ENCODE results near the gene EIF3B.
A peak's percentile ranks its signal among the peaks of the same experiment; 100 is the strongest.
"Not testable (repeated sequence)": the region's sequence is repeated elsewhere in the genome, so short reads cannot be mapped to it uniquely, and the experiment has no call there.

EIF3B gene

DNA sequence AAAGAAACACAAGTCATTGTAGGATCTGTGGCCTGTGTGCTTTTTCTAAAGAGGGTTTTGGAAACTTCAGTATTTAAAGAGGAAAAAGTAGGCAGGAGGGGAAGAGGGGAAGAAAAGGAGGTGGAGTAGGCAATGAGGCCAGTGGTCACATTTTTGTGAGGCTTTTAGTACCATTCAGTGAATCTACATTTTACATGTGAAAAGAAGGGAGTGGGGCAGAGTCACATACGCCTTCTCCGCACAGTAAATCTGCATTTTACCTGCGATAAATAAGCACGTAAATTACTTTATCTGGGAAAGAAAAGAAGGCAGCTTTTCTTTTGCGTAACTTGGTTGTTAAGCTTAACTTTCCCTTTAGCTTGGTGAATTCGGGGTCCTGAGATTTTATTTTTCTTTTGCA is 62.0 kb downstream of the EIF3B start:
- H3K4me3 ChIP-seq = no peak overlapping the region
- no peak for DNase-seq (ENCODE audit: low spot score)
- TF ChIP-seq, protein P1, sequence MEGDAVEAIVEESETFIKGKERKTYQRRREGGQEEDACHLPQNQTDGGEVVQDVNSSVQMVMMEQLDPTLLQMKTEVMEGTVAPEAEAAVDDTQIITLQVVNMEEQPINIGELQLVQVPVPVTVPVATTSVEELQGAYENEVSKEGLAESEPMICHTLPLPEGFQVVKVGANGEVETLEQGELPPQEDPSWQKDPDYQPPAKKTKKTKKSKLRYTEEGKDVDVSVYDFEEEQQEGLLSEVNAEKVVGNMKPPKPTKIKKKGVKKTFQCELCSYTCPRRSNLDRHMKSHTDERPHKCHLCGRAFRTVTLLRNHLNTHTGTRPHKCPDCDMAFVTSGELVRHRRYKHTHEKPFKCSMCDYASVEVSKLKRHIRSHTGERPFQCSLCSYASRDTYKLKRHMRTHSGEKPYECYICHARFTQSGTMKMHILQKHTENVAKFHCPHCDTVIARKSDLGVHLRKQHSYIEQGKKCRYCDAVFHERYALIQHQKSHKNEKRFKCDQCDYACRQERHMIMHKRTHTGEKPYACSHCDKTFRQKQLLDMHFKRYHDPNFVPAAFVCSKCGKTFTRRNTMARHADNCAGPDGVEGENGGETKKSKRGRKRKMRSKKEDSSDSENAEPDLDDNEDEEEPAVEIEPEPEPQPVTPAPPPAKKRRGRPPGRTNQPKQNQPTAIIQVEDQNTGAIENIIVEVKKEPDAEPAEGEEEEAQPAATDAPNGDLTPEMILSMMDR (IDR thresholded peaks at IDR 0.05) = no peak

DNA sequence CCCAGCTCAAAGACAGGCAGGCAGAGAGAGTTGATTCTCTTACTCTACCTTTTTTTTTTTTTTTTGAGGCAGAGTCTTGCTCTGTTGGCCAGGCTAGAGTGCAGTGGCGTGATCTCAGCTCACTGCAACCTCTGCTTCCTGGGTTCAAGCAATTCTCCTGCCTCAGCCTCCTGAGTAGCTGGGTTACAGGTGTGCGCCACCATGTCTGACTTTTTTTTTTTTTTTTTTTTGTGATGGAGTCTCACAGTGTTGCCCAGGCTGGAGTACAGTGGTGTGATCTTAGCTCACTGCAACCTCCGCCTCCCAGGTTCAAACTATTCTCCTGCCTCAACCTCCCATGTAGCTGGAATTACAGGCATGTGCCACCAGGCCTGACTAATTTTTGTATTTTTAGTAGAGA is 62.6 kb downstream of the EIF3B start:
- not testable (repeated sequence) for DNase-seq (ENCODE audit: low spot score); H3K4me3 ChIP-seq; H3K27ac ChIP-seq

More for the DNA sequence above, 62.0 kb downstream of the EIF3B start:
- no peak overlapping the region for H3K27ac ChIP-seq

DNA sequence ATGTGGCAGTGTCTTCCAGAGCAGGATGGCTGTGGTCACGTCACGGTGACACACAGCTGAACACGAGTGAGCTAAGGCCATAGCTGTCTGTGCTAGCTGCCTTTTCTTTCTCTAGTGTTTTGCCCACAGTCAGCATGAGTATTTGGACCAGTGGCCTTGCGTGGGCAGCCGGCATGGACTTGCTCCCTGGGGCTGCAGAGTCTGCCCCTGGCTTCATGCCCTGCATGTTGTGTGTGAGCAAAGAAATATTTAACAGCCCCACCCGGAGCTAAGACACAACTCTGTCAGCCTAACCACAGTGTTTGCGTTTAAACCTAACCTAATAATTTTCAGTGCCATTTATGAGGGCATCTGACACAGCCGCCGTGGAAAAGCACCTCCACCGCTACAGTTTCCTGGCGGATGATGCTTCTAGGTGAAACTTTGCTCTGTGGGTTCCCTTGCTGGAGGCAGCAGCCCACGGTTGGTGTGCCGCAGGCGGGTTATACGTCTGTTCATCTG is 63.4 kb downstream of the EIF3B start:
- DNase-seq (ENCODE audit: low spot score) = no peak
- H3K27ac ChIP-seq = peak overlapping the region in 1 of 2 donors; percentile 38
- TF ChIP-seq, protein P1 (IDR thresholded peaks at IDR 0.05) = no peak
- no peak overlapping the region for H3K4me3 ChIP-seq

DNA sequence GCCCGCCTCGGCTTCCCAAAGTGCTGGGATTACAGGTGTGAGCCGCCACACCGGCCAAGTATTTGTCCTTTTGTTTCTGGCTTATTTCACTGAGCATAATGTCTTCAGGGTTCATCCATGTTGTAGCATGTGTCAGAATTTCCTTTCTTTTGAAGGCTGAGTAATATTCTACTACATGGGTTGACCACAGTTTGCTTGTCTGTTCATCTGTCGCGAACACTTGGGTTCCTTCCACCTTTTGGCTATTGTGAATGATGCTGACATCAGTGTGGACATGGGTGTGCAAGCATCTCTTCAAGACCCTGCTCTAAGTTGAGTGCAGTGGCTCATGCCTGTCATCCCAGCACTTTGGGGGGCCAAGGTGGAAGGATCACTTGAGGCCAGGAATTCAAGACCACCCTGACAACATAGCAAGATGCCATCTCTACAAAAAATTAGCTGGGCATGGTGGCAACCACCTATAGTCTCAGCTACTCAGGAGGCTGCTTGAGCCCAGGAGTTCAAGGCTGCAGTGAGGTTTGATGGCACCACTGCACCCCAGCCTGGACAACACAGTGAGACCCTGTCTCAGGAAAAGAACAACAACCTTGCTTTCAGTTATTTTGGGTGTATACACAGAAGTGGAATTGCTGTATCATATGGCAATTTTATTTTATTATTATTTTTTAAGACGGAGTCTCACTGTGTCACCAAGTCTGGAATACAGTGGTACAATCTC is 65.7 kb downstream of the EIF3B start:
- Histone ChIP-seq H3K4me3 (no peak overlapping the region), H3K27ac (no peak overlapping the region)
- TF ChIP-seq, protein P1 (IDR thresholded peaks at IDR 0.05) = no peak
- DNase-seq (ENCODE audit: low spot score) = no peak

DNA sequence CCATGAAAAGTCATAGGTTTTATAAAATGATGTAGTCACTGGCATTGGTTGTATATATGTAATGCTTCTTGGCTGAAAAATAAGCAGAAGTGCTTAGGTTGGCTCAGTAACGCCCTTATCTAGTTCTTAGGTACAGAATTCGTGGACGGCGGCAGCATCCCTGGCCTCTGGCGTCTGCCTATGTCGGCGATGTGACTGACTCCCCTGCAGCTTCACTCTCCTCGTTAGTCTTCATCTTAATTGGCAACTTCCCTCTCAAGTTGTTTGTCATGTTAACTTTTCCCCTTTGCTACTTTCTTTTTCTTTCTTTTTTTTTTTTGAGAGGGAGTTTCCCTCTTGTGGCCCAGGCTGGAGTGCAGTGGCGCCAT is 67.3 kb downstream of the EIF3B start:
- DNase-seq (ENCODE audit: low spot score) = no peak
- Histone ChIP-seq H3K4me3 (no peak overlapping the region), H3K27ac (no peak overlapping the region)
- TF ChIP-seq, protein P1 (IDR thresholded peaks at IDR 0.05) = no peak

DNA sequence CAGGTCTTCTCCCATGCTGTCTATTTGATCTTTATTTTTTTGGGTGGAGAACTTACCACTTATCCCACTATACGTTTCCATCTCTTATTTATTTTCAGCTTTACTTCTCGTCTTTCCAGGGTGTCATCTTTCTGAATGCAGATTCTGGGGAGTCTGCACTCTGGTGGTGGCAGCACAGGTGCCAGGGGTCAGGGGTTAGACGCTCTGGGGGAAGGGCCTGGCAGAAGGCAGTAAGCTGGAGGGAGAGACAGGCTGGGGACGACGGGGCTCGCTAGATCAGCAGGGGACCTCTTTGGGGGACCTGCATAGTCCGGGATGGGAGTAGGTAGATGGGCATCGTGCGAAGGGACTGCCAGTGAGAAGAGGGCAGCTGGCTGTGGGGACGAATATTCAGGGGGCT is 71.1 kb downstream of the EIF3B start:
- H3K4me3 ChIP-seq = no peak overlapping the region
- no peak overlapping the region for H3K27ac ChIP-seq
- no peak for DNase-seq (ENCODE audit: low spot score)
- TF ChIP-seq, protein P1 (IDR thresholded peaks at IDR 0.05) = no peak

Measured in coronary artery (tissue), 2 donors.